Astrocyte of the spinal cord (primary cell): ENCODE results near the gene GNAO1.

Experiments
- DNase-seq: peaks from one replicate; pipeline ENCODE4 v3.0.0; 2011; ENCODE audit warnings: low read depth, low spot score
- H3K4me3 ChIP-seq: 2 replicates; pipeline ENCODE4 v1.5.1; 2011; ENCODE audit warnings: low read depth, mild to moderate bottlenecking, low read length, moderate library complexity
- in situ Hi-C: cut with HindIII; loops from 2 replicates; pipeline ENCODE4 v1.10.0; 2017; ENCODE audit warnings: low sequenced_read_pairs
- TF ChIP-seq, protein P1 (sequence below): IDR thresholded peaks from 2 replicates; pipeline ENCODE4 v1.5.1; 2012; ENCODE audit warnings: low read depth, mild to moderate bottlenecking, low read length, inconsistent platforms

Gene GNAO1

DNA sequence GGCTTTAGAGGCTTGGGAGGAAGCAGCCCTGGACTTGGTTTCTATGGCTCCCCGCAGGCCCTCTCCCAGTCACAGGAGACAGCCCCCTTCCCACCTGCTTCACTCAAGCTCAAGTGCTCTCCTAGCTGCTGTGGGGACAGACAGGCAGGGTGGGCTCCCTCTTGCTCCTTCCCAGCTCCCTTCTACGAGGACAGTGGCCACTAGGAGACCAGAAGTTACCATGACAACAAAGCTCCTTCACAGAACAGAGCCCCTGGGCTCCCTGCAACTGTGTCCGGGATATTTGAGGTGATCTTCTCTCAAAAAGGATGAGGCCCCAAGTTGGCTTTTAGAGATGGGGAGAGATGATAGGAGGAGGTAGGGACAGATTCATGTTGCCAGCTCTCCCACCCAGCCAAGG lies 117.7 kb downstream of the GNAO1 start:
- in situ Hi-C loops: no loop called here
- TF ChIP-seq, protein P1, sequence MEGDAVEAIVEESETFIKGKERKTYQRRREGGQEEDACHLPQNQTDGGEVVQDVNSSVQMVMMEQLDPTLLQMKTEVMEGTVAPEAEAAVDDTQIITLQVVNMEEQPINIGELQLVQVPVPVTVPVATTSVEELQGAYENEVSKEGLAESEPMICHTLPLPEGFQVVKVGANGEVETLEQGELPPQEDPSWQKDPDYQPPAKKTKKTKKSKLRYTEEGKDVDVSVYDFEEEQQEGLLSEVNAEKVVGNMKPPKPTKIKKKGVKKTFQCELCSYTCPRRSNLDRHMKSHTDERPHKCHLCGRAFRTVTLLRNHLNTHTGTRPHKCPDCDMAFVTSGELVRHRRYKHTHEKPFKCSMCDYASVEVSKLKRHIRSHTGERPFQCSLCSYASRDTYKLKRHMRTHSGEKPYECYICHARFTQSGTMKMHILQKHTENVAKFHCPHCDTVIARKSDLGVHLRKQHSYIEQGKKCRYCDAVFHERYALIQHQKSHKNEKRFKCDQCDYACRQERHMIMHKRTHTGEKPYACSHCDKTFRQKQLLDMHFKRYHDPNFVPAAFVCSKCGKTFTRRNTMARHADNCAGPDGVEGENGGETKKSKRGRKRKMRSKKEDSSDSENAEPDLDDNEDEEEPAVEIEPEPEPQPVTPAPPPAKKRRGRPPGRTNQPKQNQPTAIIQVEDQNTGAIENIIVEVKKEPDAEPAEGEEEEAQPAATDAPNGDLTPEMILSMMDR: no peak

GRCh38 chr16:56310690-56311089 lies 119.4 kb downstream of the GNAO1 start:
- H3K4me3 ChIP-seq: no peak overlapping the region
- TF ChIP-seq, protein P1: no peak
- no peak for DNase-seq
- in situ Hi-C loops: no loop called here

More for the DNA sequence above, 117.7 kb downstream of the GNAO1 start:
- H3K4me3 ChIP-seq: no peak overlapping the region
- no peak for DNase-seq

DNA sequence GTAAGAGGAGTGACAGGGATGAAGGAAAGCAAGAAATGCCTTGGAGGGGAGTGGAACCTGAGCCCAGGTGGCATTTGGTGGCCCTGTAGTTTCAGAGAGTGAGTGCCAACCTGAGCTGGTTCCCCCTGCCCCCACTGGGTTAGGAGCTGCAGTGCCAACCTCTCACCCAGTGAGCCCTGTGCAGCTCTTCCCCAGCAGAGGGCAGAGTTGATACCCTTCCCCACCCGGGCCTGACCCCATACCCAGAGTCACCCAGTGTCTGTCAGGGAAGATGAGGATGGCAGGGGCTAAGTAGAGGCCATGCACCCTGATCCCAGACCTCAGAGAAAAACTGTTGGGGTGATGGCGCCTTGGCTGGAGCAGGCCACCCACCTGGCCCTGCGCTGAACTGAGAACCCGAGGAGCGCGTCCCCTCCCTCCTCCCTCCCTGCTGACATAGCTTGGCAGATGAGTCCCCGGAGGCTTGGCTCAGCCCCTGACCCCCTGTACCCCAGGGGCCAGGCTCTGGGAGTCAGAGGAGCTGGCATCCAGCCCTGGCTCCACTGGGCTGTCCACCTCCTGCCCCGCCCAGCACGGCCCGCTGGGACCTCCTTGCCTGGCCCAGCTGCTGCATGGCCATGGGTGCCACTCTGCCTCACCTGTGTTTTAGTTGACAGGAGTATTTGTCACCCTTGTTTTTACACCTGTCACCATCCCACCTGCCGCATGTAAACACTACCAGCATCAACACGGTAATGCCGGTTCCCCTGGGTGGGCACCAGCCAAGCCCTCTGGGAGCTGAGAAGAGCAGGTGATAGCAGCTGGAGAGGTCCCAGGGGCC lies 120.1 kb downstream of the GNAO1 start:
- DNase-seq: no peak
- H3K4me3 ChIP-seq: no peak overlapping the region
- TF ChIP-seq, protein P1: no peak
- in situ Hi-C loops: no loop called here

- in situ Hi-C loops: no loop called here
Observed at GRCh38 chr16:56312028-56312300, 120.7 kb downstream of the GNAO1 start.

DNA sequence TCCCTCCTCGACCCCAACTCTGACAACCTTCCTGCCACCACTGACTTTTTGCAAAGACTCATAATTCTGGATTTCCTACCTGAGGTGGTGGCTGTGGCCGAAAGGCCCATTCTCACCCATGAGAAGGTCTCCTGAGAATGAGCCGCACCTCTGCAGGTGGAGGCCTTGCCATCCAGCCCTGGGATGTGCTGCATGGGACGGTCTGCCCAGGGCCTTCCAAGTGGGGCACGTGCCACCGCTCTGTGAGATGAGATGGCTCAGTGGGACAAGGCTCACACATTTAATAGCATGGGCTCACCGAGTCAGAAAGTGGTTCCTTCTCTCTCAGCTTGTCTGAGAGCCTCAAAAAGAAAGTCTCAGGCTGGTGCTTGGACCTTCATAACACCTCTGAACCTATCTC lies 121.3 kb downstream of the GNAO1 start:
- TF ChIP-seq, protein P1: no peak
- H3K4me3 ChIP-seq: no peak overlapping the region
- in situ Hi-C loops: no loop called here
- no peak for DNase-seq

More at GRCh38 chr16:56312028-56312300, 120.7 kb downstream of the GNAO1 start:
- H3K4me3 ChIP-seq: no peak overlapping the region
- TF ChIP-seq, protein P1: no peak
- no peak for DNase-seq

DNA sequence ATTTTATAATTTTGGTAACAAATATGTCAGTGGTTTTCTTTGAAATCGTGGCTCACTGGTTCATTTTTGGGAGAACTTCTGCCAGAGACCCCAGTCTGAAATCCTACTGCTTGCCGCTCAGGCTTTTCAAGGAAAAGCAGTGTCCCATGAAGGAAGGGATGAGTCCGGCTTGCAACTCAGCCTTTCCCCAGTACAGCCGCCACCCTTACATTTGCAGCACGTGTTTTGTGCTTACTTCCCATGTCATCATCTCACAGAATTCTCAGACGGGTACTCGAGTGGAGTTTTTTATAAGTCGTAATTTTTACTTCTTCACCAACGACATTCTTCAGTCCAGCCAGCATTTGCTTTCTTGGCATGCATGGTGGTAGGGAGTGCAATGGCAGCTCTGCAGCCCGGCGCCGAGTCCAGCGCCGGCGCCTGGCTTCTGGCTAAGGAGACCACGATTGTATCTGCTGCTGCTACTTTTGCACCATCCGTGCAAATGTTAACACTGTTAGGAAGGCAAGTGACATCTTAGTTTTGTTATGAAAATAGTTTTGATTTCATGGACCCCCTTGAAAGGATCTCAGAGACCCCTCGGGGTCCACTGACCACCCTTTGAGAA lies 123.1 kb downstream of the GNAO1 start:
- DNase-seq: no peak
- in situ Hi-C loops: no loop called here
- TF ChIP-seq, protein P1: no peak

More for the DNA sequence above, 123.1 kb downstream of the GNAO1 start:
- H3K4me3 ChIP-seq: no peak overlapping the region
